ENCODE data around the gene CBX2. TPM values are rescaled to one million over a fixed set of nuclear protein-coding genes. Genes with fewer than 3 reads are reported as not detected.

Gene CBX2
- total RNA-seq, 1 experiment from 2014 or later, result 28.3 TPM

DNA sequence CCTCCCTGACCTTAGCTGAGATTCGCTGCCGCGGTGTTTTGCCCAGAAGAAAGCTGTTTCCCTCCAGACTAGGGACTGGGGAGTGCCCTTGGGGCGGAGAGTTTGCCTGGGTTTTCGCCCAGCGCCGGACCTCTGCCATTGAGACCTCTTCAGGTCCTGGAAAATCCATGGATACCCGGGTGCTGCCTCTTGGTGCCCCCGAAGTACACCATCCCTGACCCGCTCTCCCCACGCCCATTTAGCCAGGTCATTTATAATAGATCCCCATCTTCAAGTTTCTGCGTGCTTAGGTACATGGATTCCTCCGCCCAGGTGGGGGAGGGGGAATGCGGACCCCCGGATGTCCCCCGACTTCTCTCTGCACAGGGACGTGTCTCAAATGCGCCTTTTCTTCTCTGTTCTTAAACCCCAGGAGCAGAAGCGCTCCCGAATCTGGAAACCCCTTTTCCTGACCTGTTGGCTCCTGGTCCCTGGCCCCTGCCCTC is 34.0 kb downstream of the CBX2 start (continued):
- no peak for TF ChIP-seq RAD21 (IDR thresholded peaks at IDR 0.05; ENCODE audit: low read depth)

DNA sequence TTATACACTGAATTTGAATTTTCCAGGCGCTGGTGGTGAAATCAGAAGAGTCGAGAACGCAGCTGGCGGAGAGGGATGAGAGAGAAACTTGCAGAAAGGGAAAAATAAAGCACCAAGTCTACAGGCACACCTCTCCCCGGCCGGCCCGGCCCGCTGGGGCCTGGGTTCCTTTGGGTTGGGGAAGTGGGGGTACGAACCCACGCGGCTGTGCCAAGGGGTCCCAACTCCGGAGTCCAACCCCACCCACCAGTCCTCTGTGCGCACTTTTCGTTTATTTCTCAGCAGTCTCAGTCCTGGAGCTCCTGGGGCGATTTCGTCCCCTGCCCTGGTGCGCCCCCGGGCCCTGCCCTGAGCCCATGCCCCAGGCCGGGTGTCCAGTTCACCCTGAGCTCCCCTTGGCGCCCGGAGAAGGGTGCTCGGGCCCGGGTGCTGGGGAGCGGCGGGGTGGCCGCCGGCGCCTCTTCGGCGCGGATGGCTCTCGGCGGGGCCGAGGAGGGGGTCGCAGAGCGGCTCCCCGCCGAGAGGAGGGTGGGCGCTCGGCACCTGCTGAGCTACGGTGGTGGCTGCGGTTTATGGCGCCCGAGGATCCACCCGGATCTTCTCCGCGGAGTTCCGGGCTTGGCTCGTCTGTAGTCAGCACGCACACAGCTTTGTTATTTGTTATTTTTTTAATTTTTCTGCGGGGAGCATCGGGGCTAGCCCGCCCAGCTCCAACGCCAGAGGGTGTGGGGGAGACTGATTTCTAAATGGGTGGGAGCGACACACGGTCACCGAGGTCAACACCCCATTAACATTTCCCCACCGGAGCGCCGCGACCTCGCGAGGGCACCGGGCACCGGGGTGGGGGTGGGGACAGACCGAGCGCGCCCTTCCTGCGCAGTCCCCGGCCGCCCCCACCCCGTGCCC is 34.7 kb downstream of the CBX2 start:
- no peak overlapping the region for H3K4me3 ChIP-seq (replicated peaks in 1 of 2; ENCODE audit: low read depth in 1 of 2, low read length in 2 of 2)
- ATAC-seq (no peak), DNase-seq (ENCODE audit: low read depth, low spot score) (no peak)
- no peaks in the 10 kb centered on the region for H3K79me2 ChIP-seq (ENCODE audit: insufficient read depth, low read length)
- no peaks in the 10 kb centered on the region for H4K20me1 ChIP-seq (ENCODE audit: insufficient read depth)
- ChIA-PET POLR2A (interaction anchor here (1.2 to 1.7 kb wide), 3 partner anchors 12 to 27 kb away, joined by 3 to 5 read pairs (median 5); partner anchors contain the start of gene CBX4), RAD21 (ENCODE audit: low non-redundant PET in 1 of 2, low total read pairs in 2 of 2, uncharacterized antibody in 2 of 2, unreplicated experiment in 2 of 2) (no interaction called here), CTCF (interaction anchor here (1.1 to 2.2 kb wide), 5 partner anchors 16 to 196 kb away, joined by 3 to 11 read pairs (median 4); no protein-coding TSS in a partner anchor)
- no peaks in the 10 kb centered on the region for H3K9me2 ChIP-seq (ENCODE audit: insufficient read depth)
- no peaks in the 10 kb centered on the region for H3K36me3 ChIP-seq (ENCODE audit: control insufficient read depth in 1 of 2, insufficient read depth in 2 of 2, low read length in 2 of 2)
- H3K4me1 ChIP-seq (ENCODE audit: control insufficient read depth in 1 of 2, insufficient read depth in 2 of 2, low read length in 2 of 2), result peaks cover 25 to 37% of the 10 kb centered on the region in 2 experiments
- TF ChIP-seq, protein P1, sequence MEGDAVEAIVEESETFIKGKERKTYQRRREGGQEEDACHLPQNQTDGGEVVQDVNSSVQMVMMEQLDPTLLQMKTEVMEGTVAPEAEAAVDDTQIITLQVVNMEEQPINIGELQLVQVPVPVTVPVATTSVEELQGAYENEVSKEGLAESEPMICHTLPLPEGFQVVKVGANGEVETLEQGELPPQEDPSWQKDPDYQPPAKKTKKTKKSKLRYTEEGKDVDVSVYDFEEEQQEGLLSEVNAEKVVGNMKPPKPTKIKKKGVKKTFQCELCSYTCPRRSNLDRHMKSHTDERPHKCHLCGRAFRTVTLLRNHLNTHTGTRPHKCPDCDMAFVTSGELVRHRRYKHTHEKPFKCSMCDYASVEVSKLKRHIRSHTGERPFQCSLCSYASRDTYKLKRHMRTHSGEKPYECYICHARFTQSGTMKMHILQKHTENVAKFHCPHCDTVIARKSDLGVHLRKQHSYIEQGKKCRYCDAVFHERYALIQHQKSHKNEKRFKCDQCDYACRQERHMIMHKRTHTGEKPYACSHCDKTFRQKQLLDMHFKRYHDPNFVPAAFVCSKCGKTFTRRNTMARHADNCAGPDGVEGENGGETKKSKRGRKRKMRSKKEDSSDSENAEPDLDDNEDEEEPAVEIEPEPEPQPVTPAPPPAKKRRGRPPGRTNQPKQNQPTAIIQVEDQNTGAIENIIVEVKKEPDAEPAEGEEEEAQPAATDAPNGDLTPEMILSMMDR (IDR thresholded peaks at IDR 0.05 in 2 of 3, conservative IDR thresholded peaks at IDR 0.05 in 1 of 3; ENCODE audit: borderline replicate concordance in 1 of 3, insufficient read depth in 1 of 3, low read depth in 2 of 3, low read length in 2 of 3), result no peak
- TF ChIP-seq SP1 (IDR thresholded peaks at IDR 0.05; ENCODE audit: low read depth) (no peak), EZH2 (IDR thresholded peaks at IDR 0.05) (no peak)
- TF ChIP-seq, protein P2, sequence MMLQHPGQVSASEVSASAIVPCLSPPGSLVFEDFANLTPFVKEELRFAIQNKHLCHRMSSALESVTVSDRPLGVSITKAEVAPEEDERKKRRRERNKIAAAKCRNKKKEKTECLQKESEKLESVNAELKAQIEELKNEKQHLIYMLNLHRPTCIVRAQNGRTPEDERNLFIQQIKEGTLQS (IDR thresholded peaks at IDR 0.05), result no peak
- H3K27me3 ChIP-seq (ENCODE audit: insufficient read depth, low read length), result peaks cover 6% of the 10 kb centered on the region; the same call in 1 of the 2 replicates
- no peak overlapping the region for H3K9ac ChIP-seq (ENCODE audit: low read length)
- H3K4me2 ChIP-seq (ENCODE audit: low read length), result peak overlapping the region; percentile 88
- intact Hi-C loops (cut with micrococcal nuclease), result no loop called here
- no TSS peak for BruUV-seq (replicated peaks)
- no peak overlapping the region; the same call in 1 of the 2 replicates for H3K27ac ChIP-seq (ENCODE audit: low read depth, low read length)
- H2AFZ ChIP-seq (ENCODE audit: low read depth, low read length, poor library complexity, severe bottlenecking), result no peak overlapping the region
- H3K9me3 ChIP-seq (ENCODE audit: control insufficient read depth in 1 of 2, insufficient read depth in 1 of 2, low read depth in 1 of 2, low read length in 2 of 2), result no peaks in the 10 kb centered on the region
